ENCODE results near the gene DUOX1. TPM values are rescaled to one million over a fixed set of nuclear protein-coding genes. Genes with fewer than 3 reads are reported as not detected.

DUOX1 gene
- total RNA-seq, 4 donors from 2014 or later = 0.14 to 4.1 (median 0.64) TPM; not detected in 1

- 0 to 3% methylated on average over 6 to 14 of the region's 14 CpGs for WGBS, 2 donors (ENCODE audit: low coverage in 1 of 2)
Measured at GRCh38 chr15:45118131-45118588, 11.6 kb upstream of the DUOX1 start.

GRCh38 chr15:45118996-45119395 lies 10.8 kb upstream of the DUOX1 start:
- 75% methylated on average over 5 of the region's 5 CpGs; no CpG with 5 or more reads in 1 of the 2 donors for WGBS, 2 donors (ENCODE audit: low coverage in 1 of 2)
- Histone ChIP-seq H3K27me3 (peaks cover 77% of the 10 kb centered on the region), H3K4me3 (no peak overlapping the region), H3K4me1 (peaks cover 10 to 24% (median 13%) of the 10 kb centered on the region in 4 donors), H3K27ac (no peak overlapping the region), H3K36me3 (no peaks in the 10 kb centered on the region), H3K9me3 (no peaks in the 10 kb centered on the region)
- in situ Hi-C loops (cut with MboI; ENCODE audit: low pct_ligation_motif_present in 1 of 4, low pct_unique_long_range_greater_than_20kb in 1 of 4, low sequenced_read_pairs in 3 of 4) (loop anchor here in 1 of 4 donors (25.0 kb wide), 1 partner anchor 157 kb away; the partner anchor contains the start of gene TERB2), intact Hi-C loops (cut with DNase I; ENCODE audit: low total_unique reads) (loop anchor here (2.0 kb wide), 1 partner anchor 60 kb away; no protein-coding TSS in a partner anchor)
- TF ChIP-seq CTCF (IDR thresholded peaks at IDR 0.05) (no peak), POLR2AphosphoS5 (IDR thresholded peaks at IDR 0.05) (no peak), POLR2A (IDR thresholded peaks at IDR 0.05) (no peak), EP300 (IDR thresholded peaks at IDR 0.05; ENCODE audit: low read depth) (no peak)
- DNase-seq = no peak

More at GRCh38 chr15:45118131-45118588, 11.6 kb upstream of the DUOX1 start:
- Histone ChIP-seq H3K9me3 (no peaks in the 10 kb centered on the region), H3K27me3 (peaks cover 78% of the 10 kb centered on the region), H3K4me3 (peak overlapping the region in 1 of 4 donors; percentile 27), H3K4me1 (peaks cover 10 to 26% (median 18%) of the 10 kb centered on the region in 4 donors), H3K27ac (no peak overlapping the region), H3K36me3 (no peaks in the 10 kb centered on the region)
- peak; percentile 90 to 95 (median 92) for TF ChIP-seq CTCF (IDR thresholded peaks at IDR 0.05)
- no peak for TF ChIP-seq POLR2A (IDR thresholded peaks at IDR 0.05)
- no peak for TF ChIP-seq EP300 (IDR thresholded peaks at IDR 0.05; ENCODE audit: low read depth)
- no peak for TF ChIP-seq POLR2AphosphoS5 (IDR thresholded peaks at IDR 0.05)
- intact Hi-C loops (cut with DNase I; ENCODE audit: low total_unique reads) (loop anchor here (2.0 kb wide), 1 partner anchor 61 kb away; no protein-coding TSS in a partner anchor), in situ Hi-C loops (cut with MboI; ENCODE audit: low pct_ligation_motif_present in 1 of 4, low pct_unique_long_range_greater_than_20kb in 1 of 4, low sequenced_read_pairs in 3 of 4) (loop anchor here in 1 of 4 donors (25.0 kb wide), 1 partner anchor 156 kb away; the partner anchor contains the start of gene TERB2)
- DNase-seq = peak; percentile 89

GRCh38 chr15:45120081-45120972 lies 9.5 kb upstream of the DUOX1 start:
- WGBS, 2 donors (ENCODE audit: low coverage in 1 of 2) = 94% methylated on average over 10 of the region's 10 CpGs; no CpG with 5 or more reads in 1 of the 2 donors
- Histone ChIP-seq H3K27ac (no peak overlapping the region), H3K27me3 (peaks cover 76% of the 10 kb centered on the region), H3K9me3 (no peaks in the 10 kb centered on the region), H3K4me3 (no peak overlapping the region), H3K36me3 (no peaks in the 10 kb centered on the region), H3K4me1 (peaks cover 7 to 18% (median 9%) of the 10 kb centered on the region in 4 donors)
- TF ChIP-seq POLR2A (IDR thresholded peaks at IDR 0.05) (no peak), EP300 (IDR thresholded peaks at IDR 0.05; ENCODE audit: low read depth) (no peak), CTCF (IDR thresholded peaks at IDR 0.05) (no peak)
- intact Hi-C loops (cut with DNase I; ENCODE audit: low total_unique reads) = no loop called here
- DNase-seq = no peak
- in situ Hi-C loops (cut with MboI; ENCODE audit: low pct_ligation_motif_present in 1 of 4, low pct_unique_long_range_greater_than_20kb in 1 of 4, low sequenced_read_pairs in 3 of 4) = loop anchor here in 1 of 4 donors (25.0 kb wide), 1 partner anchor 158 kb away; the partner anchor contains the start of gene TERB2

- Histone ChIP-seq H3K4me3 (no peak overlapping the region), H3K4me1 (peaks cover 7 to 18% (median 9%) of the 10 kb centered on the region in 4 donors), H3K36me3 (no peaks in the 10 kb centered on the region), H3K9me3 (no peaks in the 10 kb centered on the region), H3K27me3 (peaks cover 76% of the 10 kb centered on the region), H3K27ac (no peak overlapping the region)
- intact Hi-C loops (cut with DNase I; ENCODE audit: low total_unique reads) = no loop called here
- no peak for DNase-seq
- no peak for TF ChIP-seq EP300 (IDR thresholded peaks at IDR 0.05; ENCODE audit: low read depth)
- TF ChIP-seq POLR2AphosphoS5 (IDR thresholded peaks at IDR 0.05) = no peak
- WGBS, 2 donors (ENCODE audit: low coverage in 1 of 2) = 55% methylated on average over 3 of the region's 3 CpGs; no CpG with 5 or more reads in 1 of the 2 donors
- in situ Hi-C loops (cut with MboI; ENCODE audit: low pct_ligation_motif_present in 1 of 4, low pct_unique_long_range_greater_than_20kb in 1 of 4, low sequenced_read_pairs in 3 of 4) = loop anchor here in 1 of 4 donors (25.0 kb wide), 1 partner anchor 159 kb away; the partner anchor contains the start of gene TERB2
Measured at GRCh38 chr15:45121020-45121419, 8.8 kb upstream of the DUOX1 start.
